22Rv1 (cell line): ENCODE data around the gene ALG1.

Experiments used
- ZFX ChIP-seq: fragments of 450-650 bp; IDR thresholded peaks from 2 replicates; pipeline ENCODE4 v1.6.1; 2017; ENCODE audit warnings: antibody characterized with exemption, borderline replicate concordance
- TF ChIP-seq, protein P1 (sequence below): fragments of 450-650 bp; IDR thresholded peaks from 2 replicates; pipeline ENCODE4 v1.5.1; 2017; ENCODE audit warnings: mild to moderate bottlenecking

- TF ChIP-seq, protein P1, sequence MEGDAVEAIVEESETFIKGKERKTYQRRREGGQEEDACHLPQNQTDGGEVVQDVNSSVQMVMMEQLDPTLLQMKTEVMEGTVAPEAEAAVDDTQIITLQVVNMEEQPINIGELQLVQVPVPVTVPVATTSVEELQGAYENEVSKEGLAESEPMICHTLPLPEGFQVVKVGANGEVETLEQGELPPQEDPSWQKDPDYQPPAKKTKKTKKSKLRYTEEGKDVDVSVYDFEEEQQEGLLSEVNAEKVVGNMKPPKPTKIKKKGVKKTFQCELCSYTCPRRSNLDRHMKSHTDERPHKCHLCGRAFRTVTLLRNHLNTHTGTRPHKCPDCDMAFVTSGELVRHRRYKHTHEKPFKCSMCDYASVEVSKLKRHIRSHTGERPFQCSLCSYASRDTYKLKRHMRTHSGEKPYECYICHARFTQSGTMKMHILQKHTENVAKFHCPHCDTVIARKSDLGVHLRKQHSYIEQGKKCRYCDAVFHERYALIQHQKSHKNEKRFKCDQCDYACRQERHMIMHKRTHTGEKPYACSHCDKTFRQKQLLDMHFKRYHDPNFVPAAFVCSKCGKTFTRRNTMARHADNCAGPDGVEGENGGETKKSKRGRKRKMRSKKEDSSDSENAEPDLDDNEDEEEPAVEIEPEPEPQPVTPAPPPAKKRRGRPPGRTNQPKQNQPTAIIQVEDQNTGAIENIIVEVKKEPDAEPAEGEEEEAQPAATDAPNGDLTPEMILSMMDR: no peak
- no peak for TF ChIP-seq ZFX
These were observed 37.0 kb downstream of the ALG1 start for GRCh38 chr16:5108505-5109158.
